K562 (cell line): Measurements from ENCODE around the gene PRKG1. TPM values are rescaled to one million over a fixed set of nuclear protein-coding genes. Genes with fewer than 3 reads are reported as not detected.

Source experiments
- ATAC-seq: fragments of 200-7000 bp; cut with Tn5 transposase; 3 replicates; pipeline ENCODE4 v1.9.1; 2020; ENCODE audit warnings: moderate library complexity
- BruUV-seq: library from RNA; stranded (reverse); fragments of 400-500 nt; replicated peaks from 2 replicates; lab custom pipeline; 2021; lab: Mats Ljungman, UMichigan
- CTCF ChIA-PET: fragments of 300-600 bp; formaldehyde crosslinking; extraction: SDS; loops from one replicate; lab custom pipeline; 2021; ENCODE audit warnings: low intra/inter-chr PET ratio; lab: Yijun Ruan, JAX
- POLR2A ChIA-PET: fragments of 300-600, 350-650 bp; sonication (Branson Sonifier 250); formaldehyde crosslinking; extraction: SDS; loops from one replicate; lab custom pipeline; 2021; ENCODE audit warnings: antibody characterized with exemption, inconsistent platforms; lab: Yijun Ruan, JAX
- DNase-seq, 4 experiments: peaks; one replicate each; pipeline versions ENCODE4 v3.0.0 to v3.0.0-alpha.2; 2011 to 2018; ENCODE audit warnings: low spot score in 3 of 4, mixed read lengths in 3 of 4; ENCODE audit errors: extremely low read depth in 1 of 4
- FAIRE-seq: peaks from 2 replicates; lab custom pipeline; 2011; peaks lifted over from hg19 to GRCh38; lab: Jason Lieb, UNC
- H2AFZ ChIP-seq: 2 replicates; pipeline ENCODE4 v1.6.0; 2011; ENCODE audit warnings: low read depth, low read length, control low read depth, inconsistent platforms
- H3K27ac ChIP-seq: fragments of 200-600 bp; 3 replicates; pipeline ENCODE4 v1.8.0; 2011; ENCODE audit warnings: low read depth, mild to moderate bottlenecking, control low read depth, inconsistent platforms, low read length, moderate library complexity, mixed read lengths; ENCODE audit errors: extremely low read depth
- H3K27me3 ChIP-seq, 2 experiments: fragments of 300-600 bp in 1 of 2; 2 replicates in 1 of 2; 3 replicates in 1 of 2; pipeline versions ENCODE4 v1.6.0 to v1.8.0; 2011; ENCODE audit warnings: inconsistent platforms in 2 of 2, low read length in 2 of 2, mild to moderate bottlenecking in 1 of 2, mixed read lengths in 1 of 2, moderate library complexity in 1 of 2; ENCODE audit not compliant: control insufficient read depth in 2 of 2, insufficient read depth in 2 of 2
- H3K36me3 ChIP-seq: fragments of 300-600 bp; 3 replicates; pipeline ENCODE4 v1.8.0; 2011; ENCODE audit warnings: mild to moderate bottlenecking, low read length, inconsistent platforms; ENCODE audit not compliant: control insufficient read depth, insufficient read depth
- H3K4me1 ChIP-seq, 2 experiments: fragments of 200-600 bp in 1 of 2; replicated peaks in 1 of 2; 2 replicates in 1 of 2; 3 replicates in 1 of 2; pipeline versions ENCODE4 v1.5.1 to v1.8.0; 2011; ENCODE audit warnings: inconsistent platforms in 2 of 2, low read length in 2 of 2, mild to moderate bottlenecking in 1 of 2, mixed read lengths in 1 of 2, moderate library complexity in 1 of 2; ENCODE audit not compliant: control insufficient read depth in 2 of 2, insufficient read depth in 2 of 2
- H3K4me2 ChIP-seq: 2 replicates; pipeline ENCODE4 v1.6.1; 2011; ENCODE audit warnings: low read length, control low read depth, inconsistent platforms, mixed read lengths; ENCODE audit not compliant: insufficient read depth
- H3K4me3 ChIP-seq: fragments of 200-600 bp; sonication (generic), shearing (Covaris generic); 2 replicates; pipeline ENCODE4 v1.5.1; 2016; ENCODE audit warnings: control low read depth, inconsistent platforms
- H3K79me2 ChIP-seq: fragments of 200-600 bp; 3 replicates; pipeline ENCODE4 v1.8.0; 2011; ENCODE audit warnings: low read length, inconsistent platforms; ENCODE audit not compliant: control insufficient read depth, insufficient read depth
- H3K9ac ChIP-seq, 2 experiments: 2 replicates each; pipeline versions ENCODE4 v1.6.0 to v1.6.1; 2011; ENCODE audit warnings: low read depth in 2 of 2, low read length in 2 of 2, control low read depth in 1 of 2, inconsistent platforms in 1 of 2, mild to moderate bottlenecking in 1 of 2, mixed read lengths in 1 of 2; ENCODE audit not compliant: insufficient read depth in 1 of 2
- H3K9me1 ChIP-seq: one replicate; pipeline ENCODE4 v1.6.0; 2011; ENCODE audit warnings: inconsistent platforms, mild to moderate bottlenecking, low read length, moderate library complexity; ENCODE audit not compliant: control insufficient read depth, insufficient read depth
- H3K9me3 ChIP-seq: replicated peaks from 2 replicates; pipeline ENCODE4 v1.5.1; 2011; ENCODE audit warnings: low read depth, low read length, inconsistent platforms; ENCODE audit not compliant: control insufficient read depth, insufficient read depth
- H4K20me1 ChIP-seq: replicated peaks from 2 replicates; pipeline ENCODE4 v1.6.1; 2011; ENCODE audit warnings: low read length, inconsistent platforms, mixed read lengths; ENCODE audit not compliant: control insufficient read depth, insufficient read depth
- BRF1 ChIP-seq: IDR thresholded peaks from 3 replicates; pipeline ENCODE4 v1.6.1; 2011; ENCODE audit warnings: borderline replicate concordance, mild to moderate bottlenecking; ENCODE audit not compliant: insufficient read length; ENCODE audit errors: extremely low read depth
- KLF10 ChIP-seq: fragments of 250-450 bp; sonication (Bioruptor Pico); IDR thresholded peaks from 2 replicates; pipeline ENCODE4 v1.6.1; 2021; ENCODE audit warnings: matching md5 sums
- RAD21 ChIP-seq, 2 experiments: fragments of 250-450 bp in 1 of 2; fragments of 450-650 bp in 1 of 2; sonication (Bioruptor Pico) in 1 of 2; formaldehyde crosslinking in 1 of 2; IDR thresholded peaks in 1 of 2; conservative IDR thresholded peaks in 1 of 2; 2 replicates each; pipeline versions ENCODE4 v1.4.0 to v1.8.0; 2020 to 2022; ENCODE audit warnings: mild to moderate bottlenecking in 2 of 2, moderate library complexity in 1 of 2
- SMC3 ChIP-seq: conservative IDR thresholded peaks from 2 replicates; pipeline ENCODE4 v1.6.1; 2011; ENCODE audit warnings: low read depth, low read length, improper control_type of control experiment; ENCODE audit not compliant: insufficient read depth
- U2AF1 ChIP-seq: fragments of 200-400 bp; formaldehyde crosslinking; optimal IDR thresholded peaks from 2 replicates; pipeline ENCODE3; 2017; ENCODE audit warnings: mild to moderate bottlenecking, low read depth, low read length, moderate library complexity
- WGBS: fragments of 100-300 bp; shearing (Covaris generic); methylation state at CpG from one replicate; pipeline ENCODE4 v1.1.6; 2016; ENCODE audit warnings: low coverage, mixed read lengths; ENCODE audit not compliant: insufficient coverage; ENCODE audit errors: missing lambda C conversion rate; 5-methylcytosine and 5-hydroxymethylcytosine counted together
- in situ Hi-C: fragments of 300-500 bp; cut with MboI; formaldehyde crosslinking; loops from 4 replicates; pipeline ENCODE4 v1.15.0; 2018; ENCODE audit warnings: inconsistent platforms, mixed read lengths
- intact Hi-C: fragments of 100-400 bp; cut with micrococcal nuclease; formaldehyde crosslinking; loops from 2 replicates; pipeline ENCODE4 v1.14.2; 2022
- polyA plus RNA-seq, 8 experiments: library from polyadenylated mRNA; depleted of rRNA in 4 of 8; stranded (reverse) in 5 of 8; unstranded in 3 of 8; fragments of >200 nt; fragmentation: Nextera tagmentation in 2 of 8; fragmentation: Illumina TruSeq in 1 of 8; extraction: Ambion mirVana in 2 of 8; extraction: Trizol in 1 of 8; gene quantifications; 2 replicates each; pipeline versions ENCODE4 v1.2.1 to v1.2.3, GENCODE V29; 2011 to 2014; ENCODE audit warnings: inconsistent platforms in 1 of 8, missing spikeins in 1 of 8
- total RNA-seq, 7 experiments: library from RNA; depleted of rRNA in 6 of 7; stranded (reverse); fragments of >200 nt in 6 of 7; fragmentation: Illumina TruSeq in 2 of 7; extraction: Trizol in 2 of 7; gene quantifications; 2 replicates each; pipeline versions ENCODE4 v1.2.1 to v1.2.3, GENCODE V29; 2011 to 2021; ENCODE audit warnings: low replicate concordance in 1 of 7
- TF ChIP-seq, protein P1 (sequence below), 3 experiments: IDR thresholded peaks in 2 of 3; conservative IDR thresholded peaks in 1 of 3; 2 replicates each; pipeline ENCODE4 v1.5.1; 2011 to 2012; ENCODE audit warnings: low read length in 3 of 3, mild to moderate bottlenecking in 3 of 3, control low read depth in 2 of 3, improper control_type of control experiment in 1 of 3, inconsistent platforms in 1 of 3, low read depth in 1 of 3, mixed read lengths in 1 of 3, moderate library complexity in 1 of 3; ENCODE audit not compliant: insufficient read depth in 2 of 3

The PRKG1 gene
- total and polyA plus RNA-seq, 9 of the 15 experiments (the other 6 are each of a cell fraction or from before 2014, with no cell fraction given), result 0.22 TPM; not detected in 8

DNA sequence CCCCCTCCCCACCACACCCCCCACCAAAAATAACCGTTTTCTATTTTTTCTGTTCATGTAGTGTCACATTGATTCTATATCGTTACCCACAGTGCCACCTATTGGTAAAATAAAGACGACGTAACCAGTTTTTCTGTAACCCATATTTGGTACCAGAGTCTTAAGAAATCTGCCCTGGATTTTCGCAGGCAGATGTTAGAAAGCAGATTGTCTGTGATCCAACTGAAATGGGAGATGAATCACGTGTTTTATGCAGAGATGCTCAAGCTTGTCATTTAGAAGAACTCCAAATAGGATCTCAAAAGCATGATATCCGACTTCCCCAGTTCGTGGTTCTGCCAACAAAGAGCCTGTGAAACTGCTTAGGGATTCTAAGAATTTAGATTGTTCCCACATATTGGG, 886.2 kb downstream of the PRKG1 start:
- FAIRE-seq, result peak; percentile 63
- ATAC-seq, result no peak
- in situ Hi-C loops, result no loop called here

More for the DNA sequence above, 886.2 kb downstream of the PRKG1 start:
- CTCF ChIA-PET, result no interaction called here
- Histone ChIP-seq H3K27me3 (no peaks in the 10 kb centered on the region), H3K9me1 (no peaks in the 10 kb centered on the region), H3K9ac (no peak overlapping the region), H2AFZ (no peak overlapping the region), H3K36me3 (no peaks in the 10 kb centered on the region), H3K4me3 (no peak overlapping the region), H4K20me1 (no peaks in the 10 kb centered on the region), H3K27ac (no peak overlapping the region), H3K4me2 (no peak overlapping the region), H3K4me1 (no peaks in the 10 kb centered on the region), H3K79me2 (no peaks in the 10 kb centered on the region), H3K9me3 (no peaks in the 10 kb centered on the region; the same call in 1 of the 2 replicates)
- no TSS peak for BruUV-seq
- TF ChIP-seq RAD21 (CRISPR knock-in tag; conservative IDR thresholded peaks at IDR 0.05 in 1 of 2, IDR thresholded peaks at IDR 0.05 in 1 of 2), result peak; percentile 47 to 57
- TF ChIP-seq, protein P1, sequence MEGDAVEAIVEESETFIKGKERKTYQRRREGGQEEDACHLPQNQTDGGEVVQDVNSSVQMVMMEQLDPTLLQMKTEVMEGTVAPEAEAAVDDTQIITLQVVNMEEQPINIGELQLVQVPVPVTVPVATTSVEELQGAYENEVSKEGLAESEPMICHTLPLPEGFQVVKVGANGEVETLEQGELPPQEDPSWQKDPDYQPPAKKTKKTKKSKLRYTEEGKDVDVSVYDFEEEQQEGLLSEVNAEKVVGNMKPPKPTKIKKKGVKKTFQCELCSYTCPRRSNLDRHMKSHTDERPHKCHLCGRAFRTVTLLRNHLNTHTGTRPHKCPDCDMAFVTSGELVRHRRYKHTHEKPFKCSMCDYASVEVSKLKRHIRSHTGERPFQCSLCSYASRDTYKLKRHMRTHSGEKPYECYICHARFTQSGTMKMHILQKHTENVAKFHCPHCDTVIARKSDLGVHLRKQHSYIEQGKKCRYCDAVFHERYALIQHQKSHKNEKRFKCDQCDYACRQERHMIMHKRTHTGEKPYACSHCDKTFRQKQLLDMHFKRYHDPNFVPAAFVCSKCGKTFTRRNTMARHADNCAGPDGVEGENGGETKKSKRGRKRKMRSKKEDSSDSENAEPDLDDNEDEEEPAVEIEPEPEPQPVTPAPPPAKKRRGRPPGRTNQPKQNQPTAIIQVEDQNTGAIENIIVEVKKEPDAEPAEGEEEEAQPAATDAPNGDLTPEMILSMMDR (IDR thresholded peaks at IDR 0.05 in 2 of 3, conservative IDR thresholded peaks at IDR 0.05 in 1 of 3; ENCODE audit: insufficient read depth in 2 of 3, low read depth in 1 of 3, low read length in 3 of 3), result peak in 2 of 3 experiments; percentile 28 to 48; a peak in 3 of 6 replicates
- no peak for TF ChIP-seq BRF1
- 0 out of 2 replicates have a peak, but pooled peaks have one; percentile 22 for TF ChIP-seq SMC3
- no peak for TF ChIP-seq KLF10
- no peak for TF ChIP-seq U2AF1
- WGBS, result 1% methylated on average over 8 of the region's 8 CpGs
- POLR2A ChIA-PET, result no interaction called here
- DNase-seq, result peak; percentile 16 to 31 (median 22)
- intact Hi-C loops, result loop anchor here (5.0 to 10.0 kb wide), 2 partner anchors 573 to 956 kb away; no protein-coding TSS in a partner anchor
